RWPE1 (cell line): ENCODE results near the gene SRM.
"Not testable (repeated sequence)": the region's sequence is repeated elsewhere in the genome, so short reads cannot be mapped to it uniquely, and the experiment has no call there.

ENCODE experiments used
- CTCF ChIA-PET: fragments of 350-600 bp; sonication (Branson Sonifier 250); formaldehyde crosslinking; extraction: SDS; loops from one replicate; lab custom pipeline; 2021; lab: Yijun Ruan, JAX
- POLR2A ChIA-PET: fragments of 400-600 bp; formaldehyde crosslinking; extraction: SDS; loops from one replicate; lab custom pipeline; 2020; ENCODE audit warnings: antibody characterized with exemption; ENCODE audit not compliant: low non-redundant PET; lab: Yijun Ruan, JAX
- DNase-seq: peaks from one replicate; pipeline ENCODE4 v3.0.0; 2012; ENCODE audit warnings: low spot score
- H3K27ac ChIP-seq: fragments of 450-650 bp; 2 replicates; pipeline ENCODE4 v1.5.1; 2017
- TF ChIP-seq, protein P1 (sequence below): fragments of 450-650 bp; conservative IDR thresholded peaks from 2 replicates; pipeline ENCODE4 v1.5.1; 2017; ENCODE audit warnings: low read depth, mild to moderate bottlenecking

Gene SRM

DNA sequence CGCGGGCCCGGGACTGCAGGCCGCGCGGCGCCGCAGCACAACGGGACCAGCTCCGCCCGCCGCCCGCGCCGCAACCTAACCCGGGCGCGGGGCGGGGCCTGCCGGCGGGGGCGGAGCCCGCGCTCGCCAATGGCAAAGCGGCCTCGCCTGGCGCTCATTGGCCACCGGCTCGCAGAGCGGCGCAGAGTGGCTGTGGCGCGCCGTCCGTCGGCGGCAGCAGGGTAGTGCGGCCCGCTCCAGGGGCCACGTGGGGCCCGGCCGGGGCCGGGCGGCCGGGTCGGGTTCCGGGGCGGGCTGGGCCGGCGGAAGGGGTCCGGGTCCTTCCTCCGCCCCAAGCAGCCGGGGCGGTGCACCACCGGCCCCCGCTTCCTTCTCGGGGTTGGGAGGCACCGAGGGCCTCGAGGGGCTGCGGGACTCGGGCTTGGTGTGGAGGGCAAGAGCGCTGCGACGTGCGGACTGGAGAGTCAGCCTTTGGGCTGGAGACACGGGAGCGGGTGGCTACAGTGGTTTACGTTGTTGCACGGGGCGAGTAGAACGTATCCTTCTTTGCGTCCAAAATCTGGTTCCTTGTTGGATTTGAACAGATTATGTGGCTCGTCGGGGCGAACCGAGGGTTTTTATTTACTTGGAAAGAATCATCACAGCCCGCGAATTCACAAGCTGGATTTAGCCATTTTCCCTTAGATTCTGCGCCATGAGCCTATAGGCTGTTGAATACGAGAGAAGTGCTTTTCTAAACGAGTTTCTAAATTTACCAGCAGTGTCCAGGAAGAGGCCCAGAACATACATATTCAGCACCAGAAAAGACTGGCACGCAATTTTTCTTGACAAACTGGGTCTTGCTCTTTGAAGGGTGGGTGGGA, at the start of gene SRM:
Gene SRM, minus strand, starts transcription at position 51 of the 863 bp plus-strand sequence. CDS start 75 bp downstream, outside the sequence.
- ChIA-PET CTCF (interaction anchor here (0.6 to 1.8 kb wide), 5 partner anchors 15 to 98 kb away, joined by 3 to 9 read pairs (median 3); no protein-coding TSS in a partner anchor), POLR2A (interaction anchor here (0.5 kb wide), 1 partner anchor 49 kb away, joined by 5 read pairs; no protein-coding TSS in a partner anchor)
- H3K27ac ChIP-seq = peak within 1 kb of the TSS; percentile 76
- TF ChIP-seq, protein P1, sequence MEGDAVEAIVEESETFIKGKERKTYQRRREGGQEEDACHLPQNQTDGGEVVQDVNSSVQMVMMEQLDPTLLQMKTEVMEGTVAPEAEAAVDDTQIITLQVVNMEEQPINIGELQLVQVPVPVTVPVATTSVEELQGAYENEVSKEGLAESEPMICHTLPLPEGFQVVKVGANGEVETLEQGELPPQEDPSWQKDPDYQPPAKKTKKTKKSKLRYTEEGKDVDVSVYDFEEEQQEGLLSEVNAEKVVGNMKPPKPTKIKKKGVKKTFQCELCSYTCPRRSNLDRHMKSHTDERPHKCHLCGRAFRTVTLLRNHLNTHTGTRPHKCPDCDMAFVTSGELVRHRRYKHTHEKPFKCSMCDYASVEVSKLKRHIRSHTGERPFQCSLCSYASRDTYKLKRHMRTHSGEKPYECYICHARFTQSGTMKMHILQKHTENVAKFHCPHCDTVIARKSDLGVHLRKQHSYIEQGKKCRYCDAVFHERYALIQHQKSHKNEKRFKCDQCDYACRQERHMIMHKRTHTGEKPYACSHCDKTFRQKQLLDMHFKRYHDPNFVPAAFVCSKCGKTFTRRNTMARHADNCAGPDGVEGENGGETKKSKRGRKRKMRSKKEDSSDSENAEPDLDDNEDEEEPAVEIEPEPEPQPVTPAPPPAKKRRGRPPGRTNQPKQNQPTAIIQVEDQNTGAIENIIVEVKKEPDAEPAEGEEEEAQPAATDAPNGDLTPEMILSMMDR = no peak
- DNase-seq = peak; percentile 97

DNA sequence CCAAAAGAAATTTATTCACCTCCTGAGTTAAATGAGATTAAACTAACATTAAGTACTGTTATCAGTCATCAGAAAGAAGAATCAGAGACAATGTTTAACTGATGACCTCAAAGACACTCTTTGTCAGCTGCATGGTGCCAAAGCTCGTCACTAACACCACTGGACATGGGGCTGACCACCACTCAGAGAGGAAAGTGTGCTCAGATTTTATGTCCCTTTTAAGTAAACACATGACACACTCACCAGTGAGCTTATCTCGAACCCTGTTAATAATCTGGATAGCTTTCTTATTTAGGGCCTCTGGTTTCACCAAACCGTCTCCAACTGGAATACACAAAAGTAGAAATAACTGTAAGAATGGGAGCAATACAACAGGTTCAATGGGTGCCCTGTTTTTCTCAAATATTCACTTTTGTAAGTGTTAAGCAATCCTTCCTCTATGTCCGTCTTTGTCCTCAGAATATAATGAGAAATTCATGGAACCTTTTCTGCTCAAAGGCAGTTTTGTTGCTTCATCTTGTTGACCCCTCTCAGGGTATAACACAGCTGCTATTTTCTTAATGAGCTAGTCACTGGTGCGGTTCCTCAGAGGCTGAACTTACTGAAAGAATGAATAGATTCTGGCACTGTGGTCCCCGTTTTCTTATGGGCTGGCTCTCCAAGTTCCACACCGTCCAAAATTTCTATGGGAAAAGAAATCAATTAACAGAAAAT, 49.4 kb upstream of the SRM start:
- CTCF ChIA-PET = interaction anchor here (0.6 to 0.9 kb wide), 2 partner anchors 21 to 37 kb away, joined by 3 to 4 read pairs; no protein-coding TSS in a partner anchor
- TF ChIP-seq, protein P1 = no peak
- POLR2A ChIA-PET = no interaction called here
- no peak for DNase-seq
- H3K27ac ChIP-seq = no peak overlapping the region

DNA sequence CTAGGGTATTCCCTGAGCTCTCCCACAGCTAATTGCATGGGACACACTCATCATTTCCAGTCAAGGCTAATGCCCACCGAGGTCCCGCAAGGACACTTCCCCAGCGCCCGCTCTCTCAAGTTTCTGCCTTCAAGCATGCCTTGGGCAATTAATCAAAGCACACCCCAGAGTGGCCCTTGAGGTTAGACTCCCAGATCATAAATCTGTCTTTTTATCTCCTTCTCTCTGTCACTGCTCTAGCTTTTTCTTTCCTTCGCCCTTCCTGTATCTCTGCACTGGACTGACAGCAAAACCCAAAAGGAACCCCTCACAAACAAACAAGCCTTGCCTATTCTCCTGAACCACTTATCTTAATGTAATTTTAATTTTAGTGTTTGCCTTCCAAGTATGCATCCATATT, 47.8 kb upstream of the SRM start:
- no peak overlapping the region for H3K27ac ChIP-seq
- CTCF ChIA-PET = no interaction called here
- TF ChIP-seq, protein P1 = no peak
- no peak for DNase-seq
- POLR2A ChIA-PET = no interaction called here

DNA sequence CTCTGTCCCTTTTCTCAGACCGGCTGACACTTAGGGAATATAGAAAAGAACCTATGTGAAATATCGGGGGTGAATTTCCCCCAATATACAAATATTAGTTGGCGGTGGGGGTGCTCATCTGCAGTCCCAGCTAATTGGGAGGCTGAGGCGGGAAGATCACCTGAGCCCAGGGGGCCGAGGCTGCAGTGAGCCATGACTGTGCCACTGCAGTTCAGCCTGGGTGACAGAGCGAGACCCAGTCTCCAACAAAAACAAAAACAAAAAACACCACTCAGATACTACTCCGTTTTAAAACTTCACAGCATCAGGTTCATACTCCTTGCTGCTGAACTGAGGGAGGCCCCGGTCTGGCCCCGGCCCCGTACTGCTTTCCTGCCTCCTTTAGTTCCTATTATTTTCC, 45.8 kb upstream of the SRM start:
- ChIA-PET CTCF (no interaction called here), POLR2A (no interaction called here)
- TF ChIP-seq, protein P1 = no peak
- no peak overlapping the region for H3K27ac ChIP-seq
- no peak for DNase-seq

DNA sequence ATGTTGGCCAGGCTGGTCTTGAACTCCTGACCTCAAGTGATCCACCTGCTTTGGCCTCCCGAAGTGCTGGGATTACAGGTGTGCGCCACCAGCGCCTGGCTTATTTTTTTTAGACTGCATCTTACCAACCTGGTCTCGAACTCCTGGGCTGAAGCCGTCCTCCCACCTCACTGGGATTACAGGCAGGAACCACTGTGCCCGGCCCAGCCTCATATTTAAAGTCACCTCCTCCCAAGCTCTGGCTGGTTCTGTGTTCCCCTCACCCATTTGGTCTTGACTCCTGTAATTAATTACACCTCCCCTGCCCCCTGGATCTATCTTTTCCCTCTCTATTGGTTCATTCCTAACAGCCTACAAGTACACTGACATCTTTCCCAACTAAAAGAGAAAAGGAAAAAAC, 41.5 kb upstream of the SRM start:
- ChIA-PET POLR2A (no interaction called here), CTCF (no interaction called here)
- TF ChIP-seq, protein P1 = no peak
- DNase-seq = no peak
- H3K27ac ChIP-seq = no peak overlapping the region

DNA sequence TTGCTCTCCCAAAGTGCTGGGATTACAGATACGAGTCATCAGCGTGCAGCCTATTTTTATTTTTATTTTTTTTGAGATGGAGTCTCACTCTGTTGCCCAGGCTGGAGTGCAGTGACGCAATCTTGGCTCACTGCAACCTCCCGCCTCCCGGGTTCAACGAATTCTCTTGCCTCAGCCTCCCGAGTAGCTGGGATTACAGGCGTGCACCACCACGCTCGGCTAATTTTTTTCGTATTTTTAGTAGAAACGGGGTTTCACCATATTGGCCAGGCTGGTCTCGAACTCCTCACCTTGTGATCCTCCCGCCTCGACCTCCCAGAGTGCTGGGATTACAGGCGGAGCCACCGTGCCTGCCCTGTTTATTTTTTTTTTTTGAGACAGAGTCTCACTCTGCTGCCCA, 41.0 kb upstream of the SRM start:
- POLR2A ChIA-PET, H3K27ac ChIP-seq, DNase-seq, CTCF ChIA-PET: not testable (repeated sequence)
